GM21360 (cell line): ENCODE measurements around the gene MYO9A.
"Not testable (repeated sequence)": the region's sequence is repeated elsewhere in the genome, so short reads cannot be mapped to it uniquely, and the experiment has no call there.

ENCODE experiments used
- ATAC-seq: cut with Tn5 transposase; IDR thresholded peaks from one replicate; pipeline ENCODE4 v1.9.1; 2021; ENCODE audit warnings: mild to moderate bottlenecking, moderate library complexity; ENCODE audit not compliant: unreplicated experiment

The MYO9A gene

DNA sequence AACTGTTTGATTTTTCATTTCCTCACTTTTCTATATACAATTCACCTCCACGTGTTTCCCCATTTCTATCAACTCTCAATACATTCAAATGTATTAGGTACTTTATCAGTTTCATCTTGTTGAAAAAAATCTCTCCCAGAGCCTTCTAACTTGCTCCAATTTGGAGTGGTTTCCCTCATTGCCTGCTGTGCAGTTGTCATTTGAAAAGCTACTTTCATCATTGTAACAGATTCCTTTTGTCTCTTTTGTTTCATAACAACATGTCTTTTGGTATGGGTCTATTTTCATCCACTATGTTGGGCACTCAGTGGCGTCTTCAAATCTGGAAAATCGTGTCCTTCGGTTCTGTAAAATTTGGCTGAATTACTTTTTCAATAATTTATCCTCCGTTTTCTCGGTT is 232.6 kb downstream of the MYO9A start:
- no peak for ATAC-seq

DNA sequence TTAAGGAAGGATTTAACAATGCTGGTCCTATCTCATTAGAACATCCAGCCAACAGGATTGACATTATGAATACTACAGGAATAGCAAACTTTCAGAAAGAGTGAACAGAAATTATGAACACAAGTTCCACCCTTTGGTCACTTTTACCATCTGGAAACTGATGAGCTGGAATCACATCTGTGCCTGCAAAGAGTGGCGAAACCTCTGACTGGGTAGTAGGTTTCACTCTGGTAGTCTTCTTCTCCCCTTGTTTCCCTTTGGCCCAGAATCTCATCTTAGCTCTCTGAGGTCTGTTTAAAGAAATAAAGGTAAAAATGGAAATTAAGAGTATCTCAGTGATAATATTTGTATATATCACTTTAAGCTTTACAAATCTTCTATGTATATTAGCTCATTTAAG is 234.5 kb downstream of the MYO9A start:
- peak; percentile 57 for ATAC-seq

DNA sequence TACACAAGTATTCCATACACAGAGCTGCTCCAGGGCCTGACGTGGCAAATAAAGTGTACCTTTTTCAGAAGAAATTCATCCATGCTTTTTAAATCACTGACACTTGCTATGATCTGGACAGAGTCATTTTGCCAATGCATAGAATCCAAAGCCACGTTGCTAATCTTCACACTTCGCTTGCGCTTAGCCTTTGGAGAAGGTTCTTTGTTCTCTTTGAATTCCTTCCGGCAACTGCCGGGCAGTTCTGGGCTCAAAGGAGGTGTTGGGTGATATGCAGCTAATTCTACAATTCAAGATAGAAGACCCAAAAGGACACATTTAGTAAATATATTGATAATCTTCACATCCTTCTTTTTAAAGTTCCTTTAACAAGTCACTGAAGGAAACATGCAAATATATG is 237.7 kb downstream of the MYO9A start:
- no peak for ATAC-seq

- no peak for ATAC-seq
These were observed 243.7 kb downstream of the MYO9A start for GRCh38 chr15:71874245-71874644.

- ATAC-seq: not testable (repeated sequence)
These were observed 259.7 kb downstream of the MYO9A start for GRCh38 chr15:71858232-71858631.

GRCh38 chr15:71853543-71853942 is 264.4 kb downstream of the MYO9A start:
- no peak for ATAC-seq

DNA sequence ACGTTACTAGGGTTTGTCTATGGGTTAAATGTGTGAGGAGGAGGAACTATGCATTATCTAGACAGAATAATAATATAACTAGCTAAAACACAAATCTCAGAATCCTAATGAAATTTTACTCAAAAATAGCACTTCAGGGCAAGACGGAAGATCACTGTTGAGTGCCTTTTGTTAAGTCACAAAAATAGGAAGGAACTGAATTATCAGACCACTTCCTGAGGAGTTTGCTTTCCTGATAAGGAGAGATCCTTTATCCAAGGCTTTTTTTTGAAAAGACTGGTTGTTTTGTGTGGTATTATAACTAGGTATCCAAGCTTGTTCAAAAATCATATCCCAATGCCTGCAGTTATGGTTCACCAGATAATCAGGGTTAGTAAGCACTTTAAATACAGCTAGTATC is 273.0 kb downstream of the MYO9A start:
- no peak for ATAC-seq

GRCh38 chr15:71841563-71841962 is 276.4 kb downstream of the MYO9A start:
- ATAC-seq: no peak

DNA sequence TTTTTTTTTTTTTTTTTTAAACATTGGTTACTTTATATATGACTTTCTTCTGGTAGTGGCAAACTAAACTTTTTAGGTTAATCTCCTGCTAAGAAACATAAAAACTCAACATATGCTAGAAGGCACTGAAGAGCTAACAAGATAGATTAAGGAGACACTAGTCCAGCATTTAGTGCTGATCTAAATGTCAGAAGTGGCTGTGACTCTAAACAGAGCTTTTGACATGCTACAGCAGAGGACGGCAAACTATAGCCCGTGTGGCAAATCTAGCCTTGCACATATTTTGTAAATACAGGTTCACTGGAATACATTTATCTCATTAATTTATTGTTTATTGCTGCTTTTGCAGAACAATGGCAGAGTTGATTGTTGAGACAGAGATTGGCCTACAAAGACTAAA is 287.0 kb downstream of the MYO9A start:
- ATAC-seq: no peak

DNA sequence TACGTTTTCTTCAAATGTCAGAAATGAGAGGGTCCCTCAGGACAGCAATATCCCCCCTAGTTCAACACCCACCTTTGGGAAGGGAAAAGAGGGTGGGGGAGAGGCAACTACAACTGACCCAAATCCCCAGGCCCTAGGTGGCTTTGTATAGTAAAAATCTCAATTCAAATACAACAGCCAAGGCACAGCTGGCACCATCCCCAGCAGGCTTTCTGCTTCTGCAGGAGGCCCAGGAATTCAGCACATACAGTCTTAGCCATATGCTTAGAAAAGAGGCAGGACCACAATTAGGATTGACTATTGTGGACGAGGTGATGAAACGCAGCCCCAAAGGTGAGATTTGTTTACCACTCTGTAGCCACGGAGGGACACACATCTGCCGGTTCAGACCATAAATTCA is 291.8 kb downstream of the MYO9A start:
- no peak for ATAC-seq

DNA sequence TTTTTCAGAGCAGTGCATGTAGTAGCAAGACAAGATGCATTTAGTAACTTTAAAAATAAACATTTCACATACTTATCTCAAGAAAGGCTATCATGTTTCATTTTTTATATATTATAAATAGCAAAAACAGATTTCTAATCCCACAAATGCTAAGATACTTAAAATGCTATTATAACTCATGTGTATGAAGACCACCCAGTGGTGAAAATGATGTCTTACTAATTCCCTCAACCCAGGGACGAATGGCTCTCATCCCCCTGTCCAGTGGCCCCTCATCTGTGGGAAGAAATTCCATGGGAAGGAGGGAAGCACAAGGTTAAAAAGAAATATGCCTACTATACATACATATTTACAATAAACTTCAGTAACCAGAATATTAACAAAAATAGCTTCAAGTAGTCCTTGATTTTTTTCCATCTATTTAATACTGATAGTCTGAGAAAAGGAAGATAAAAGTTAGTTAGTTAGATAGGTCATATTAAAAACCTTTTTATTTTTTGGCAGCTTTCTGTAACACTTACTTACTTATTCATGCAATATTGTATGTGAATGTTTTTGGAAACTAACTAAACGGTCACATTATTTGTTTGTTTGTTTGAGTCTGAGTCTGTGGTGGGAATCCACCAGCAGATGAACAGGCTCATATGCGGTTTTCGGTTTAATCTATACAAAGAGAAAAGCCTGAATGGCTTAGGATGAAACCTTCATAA is 292.8 kb downstream of the MYO9A start:
- no peak for ATAC-seq

DNA sequence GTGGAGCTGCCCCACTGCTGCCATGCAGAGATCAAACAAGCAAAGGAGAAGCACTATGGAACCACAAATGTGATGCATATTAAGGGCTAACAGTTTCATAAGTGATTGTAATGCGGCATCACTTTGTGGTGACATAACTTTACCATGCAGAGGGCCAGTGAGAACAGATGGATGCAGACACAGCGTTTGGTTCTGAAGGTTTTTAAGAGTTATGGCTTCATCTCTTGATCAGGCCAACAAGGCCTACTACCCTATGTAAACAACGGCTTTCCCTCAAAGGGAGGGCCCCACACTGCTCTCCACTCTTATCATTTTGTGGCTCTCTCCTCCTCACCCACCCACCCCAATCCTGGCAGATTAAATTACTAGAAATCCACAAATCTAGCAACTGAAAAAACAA is 294.1 kb downstream of the MYO9A start:
- no peak for ATAC-seq

DNA sequence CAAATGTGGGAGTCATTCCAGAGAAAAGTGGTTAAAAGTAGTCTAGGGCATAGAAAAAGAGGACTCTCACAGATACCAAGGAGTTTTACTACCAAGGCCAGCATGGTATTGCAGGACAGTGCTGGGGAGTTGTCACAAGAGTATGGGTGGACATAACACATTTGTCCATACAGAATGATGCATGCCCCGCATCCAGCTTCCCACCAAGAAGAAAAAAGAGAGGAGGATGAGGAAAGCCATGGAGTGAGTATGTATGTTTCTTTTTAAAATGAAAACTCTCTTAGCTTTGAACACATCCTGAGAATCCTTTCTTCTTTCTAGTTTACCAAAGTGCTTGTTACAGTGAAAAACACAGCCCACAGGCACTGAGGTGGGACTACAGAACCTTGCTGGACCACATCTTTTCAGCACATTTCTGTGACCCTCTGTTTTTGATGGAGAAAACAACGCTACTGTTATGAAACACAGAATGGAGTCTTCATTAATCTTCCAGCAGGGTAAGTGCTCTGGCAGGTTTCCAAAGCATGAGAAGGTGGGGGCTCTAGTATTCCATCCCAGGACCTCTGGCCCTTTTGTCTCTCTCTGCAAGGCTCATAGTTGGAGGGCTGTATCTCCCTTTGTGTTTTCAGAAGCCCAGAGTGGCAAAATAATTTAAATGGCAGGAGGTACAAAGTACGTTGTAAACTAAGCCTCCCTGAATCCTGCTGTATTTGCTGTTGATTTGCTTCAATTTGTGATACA is 294.9 kb downstream of the MYO9A start:
- no peak for ATAC-seq

- ATAC-seq: no peak
These were observed 296.3 kb downstream of the MYO9A start for GRCh38 chr15:71821547-71822129.

DNA sequence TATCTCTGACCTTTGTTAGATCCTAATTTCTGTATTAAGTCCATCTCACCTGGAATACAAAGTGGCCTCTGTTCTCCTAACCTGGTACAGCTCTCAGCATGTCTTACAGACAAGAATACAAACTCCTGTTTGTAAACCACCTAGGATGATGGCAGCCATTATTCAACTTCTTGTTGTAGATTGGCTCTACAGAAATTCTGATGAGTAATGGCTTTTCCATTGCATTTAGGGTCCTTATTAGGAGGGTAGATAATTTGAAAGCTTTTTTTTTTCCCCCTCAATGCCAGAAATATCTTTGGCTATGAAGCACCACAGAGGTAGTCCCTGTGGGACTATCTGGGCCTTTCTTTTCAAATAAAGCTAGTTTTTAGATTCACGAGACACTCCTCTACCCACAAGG is 297.8 kb downstream of the MYO9A start:
- no peak for ATAC-seq

DNA sequence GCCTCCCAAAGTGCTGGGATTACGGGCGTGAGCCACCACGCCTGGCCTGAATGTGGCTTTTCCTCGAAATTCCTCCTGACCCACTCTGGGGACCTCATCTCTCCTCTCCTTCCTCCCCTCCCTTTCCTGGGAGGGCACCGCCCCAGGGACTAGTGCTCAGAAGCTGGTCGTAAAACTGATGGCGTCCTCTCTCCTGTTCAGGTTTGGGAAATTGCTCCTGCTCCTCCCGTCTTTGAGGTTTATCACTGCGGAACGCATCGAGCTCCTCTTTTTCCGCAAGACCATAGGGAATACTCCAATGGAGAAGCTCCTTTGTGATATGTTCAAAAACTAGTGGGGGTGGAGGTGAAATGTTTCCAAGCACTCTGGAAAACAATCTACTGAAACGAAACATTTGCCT is 300.6 kb downstream of the MYO9A start:
- ATAC-seq: no peak

DNA sequence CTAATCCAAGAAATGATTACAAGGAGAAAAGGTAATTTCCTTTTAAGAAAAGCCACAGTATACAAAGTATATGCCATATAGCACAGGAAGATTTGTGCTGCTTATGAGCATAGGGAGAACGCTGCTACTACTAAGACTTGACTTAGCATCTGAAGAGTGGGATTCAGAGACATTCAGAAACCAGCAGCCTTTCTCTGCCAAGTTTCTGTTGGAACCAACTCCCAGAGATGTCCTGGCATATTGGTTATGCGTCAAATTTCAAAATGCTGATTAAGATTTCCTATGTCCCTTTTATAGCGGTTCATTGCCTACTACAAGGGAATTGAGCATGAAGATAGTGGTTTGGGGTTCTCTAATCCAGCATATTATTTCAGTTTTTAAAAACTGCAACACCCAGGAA is 302.6 kb downstream of the MYO9A start:
- no peak for ATAC-seq

DNA sequence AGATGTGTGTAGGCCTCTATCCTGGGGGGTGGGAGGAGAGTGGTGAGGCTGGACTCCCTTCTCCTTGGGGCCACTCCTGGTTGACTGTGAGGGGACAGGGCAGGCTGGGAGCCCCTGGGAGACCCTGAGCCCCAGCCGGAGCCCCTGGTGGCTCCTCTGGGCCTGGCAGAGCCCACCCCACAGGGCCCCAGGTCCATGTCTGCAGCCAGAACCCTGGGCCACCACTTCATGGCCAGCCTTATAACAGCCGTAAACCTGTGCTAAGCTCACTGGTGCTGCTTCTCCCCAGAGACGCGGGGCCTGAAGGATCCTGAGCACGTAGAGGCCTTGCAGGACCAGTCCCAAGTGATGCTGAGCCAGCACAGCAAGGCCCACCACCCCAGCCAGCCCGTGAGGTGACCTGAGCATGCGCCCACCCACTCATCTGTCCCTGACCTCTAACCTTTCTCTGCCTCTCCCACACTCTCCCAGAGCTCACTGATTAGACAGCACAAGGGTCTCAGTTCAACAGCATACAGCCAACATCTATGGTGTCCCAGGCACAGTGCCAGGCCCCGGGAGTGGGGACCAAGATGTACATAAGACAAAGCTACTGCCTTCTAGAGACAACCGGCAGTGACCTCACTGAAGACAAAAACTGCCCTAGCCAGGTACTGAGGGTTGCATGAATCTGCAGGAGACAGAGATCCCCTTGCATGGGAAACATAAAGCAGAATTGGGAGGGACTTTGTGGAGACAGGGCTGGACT is 304.1 kb downstream of the MYO9A start:
- no peak for ATAC-seq

DNA sequence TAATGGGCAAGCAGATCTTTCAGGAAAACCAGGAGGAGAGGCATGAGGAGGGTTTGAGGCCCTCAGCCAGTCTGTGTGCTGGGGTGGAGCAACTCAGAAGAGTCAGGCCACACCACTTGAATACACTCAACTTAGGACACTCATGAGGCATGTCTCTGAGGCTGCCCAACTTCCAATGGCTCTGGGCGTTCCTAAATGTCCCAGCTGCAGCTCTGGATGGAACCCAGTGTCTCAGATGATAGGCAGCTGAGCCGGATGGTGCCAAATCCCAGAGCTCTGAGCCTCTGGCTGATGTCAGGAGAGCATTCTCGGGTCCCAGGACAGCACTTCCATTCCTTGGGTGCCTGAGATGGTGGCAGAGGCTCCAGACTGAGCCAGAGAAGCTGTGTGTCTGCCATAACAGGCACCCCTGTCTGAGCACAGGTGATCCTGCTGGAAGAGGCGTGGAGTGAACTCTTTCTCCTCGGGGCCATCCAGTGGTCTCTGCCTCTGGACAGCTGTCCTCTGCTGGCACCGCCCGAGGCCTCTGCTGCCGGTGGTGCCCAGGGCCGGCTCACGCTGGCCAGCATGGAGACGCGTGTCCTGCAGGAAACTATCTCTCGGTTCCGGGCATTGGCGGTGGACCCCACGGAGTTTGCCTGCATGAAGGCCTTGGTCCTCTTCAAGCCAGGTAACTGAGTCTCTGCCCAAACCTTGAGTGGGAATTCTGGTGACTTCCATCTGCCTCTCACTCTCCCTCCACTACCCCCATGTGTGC is 304.8 kb downstream of the MYO9A start:
- ATAC-seq: no peak

DNA sequence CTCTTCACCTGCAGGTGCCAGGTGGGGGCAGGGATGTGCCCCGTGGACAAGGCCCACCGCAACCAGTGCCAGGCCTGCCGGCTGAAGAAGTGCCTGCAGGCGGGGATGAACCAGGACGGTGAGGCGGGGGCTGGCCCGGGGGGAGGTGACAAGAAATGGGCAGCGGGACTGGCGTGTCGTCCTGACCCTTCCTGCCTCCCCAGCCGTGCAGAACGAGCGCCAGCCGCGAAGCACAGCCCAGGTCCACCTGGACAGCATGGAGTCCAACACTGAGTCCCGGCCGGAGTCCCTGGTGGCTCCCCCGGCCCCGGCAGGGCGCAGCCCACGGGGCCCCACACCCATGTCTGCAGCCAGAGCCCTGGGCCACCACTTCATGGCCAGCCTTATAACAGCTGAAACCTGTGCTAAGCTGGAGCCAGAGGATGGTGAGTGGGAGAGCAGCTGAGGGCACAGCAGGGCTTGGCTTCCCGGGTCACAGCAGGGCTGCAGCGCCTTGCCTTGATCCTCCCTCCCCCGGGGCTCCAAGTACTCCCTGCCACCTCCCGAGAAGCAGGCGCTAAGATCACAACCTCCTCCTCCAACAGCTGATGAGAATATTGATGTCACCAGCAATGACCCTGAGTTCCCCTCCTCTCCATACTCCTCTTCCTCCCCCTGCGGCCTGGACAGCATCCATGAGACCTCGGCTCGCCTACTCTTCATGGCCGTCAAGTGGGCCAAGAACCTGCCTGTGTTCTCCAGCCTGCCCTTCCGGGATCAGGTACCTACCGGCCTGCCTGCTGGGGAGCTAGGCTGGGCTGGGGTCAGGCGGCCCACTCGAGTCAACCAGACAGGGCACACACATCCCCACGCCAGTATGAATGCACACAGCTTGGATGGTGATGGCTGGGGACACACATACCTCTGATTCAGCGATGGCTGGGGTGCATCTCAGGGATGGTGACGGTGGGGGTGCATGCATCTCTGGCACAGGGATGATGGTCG is 305.9 kb downstream of the MYO9A start:
- no peak for ATAC-seq
